Sigmoid colon (tissue), 4 donors: ENCODE data around the gene LTBP1.

Experiments used
- EP300 ChIP-seq, 4 donors: sonication (generic); formaldehyde crosslinking; IDR thresholded peaks; one replicate each; pipeline ENCODE4 v1.6.1; 2017; ENCODE audit warnings: antibody characterized with exemption in 4 of 4
- POLR2A ChIP-seq, 2 donors: fragments of 450-650 bp; IDR thresholded peaks; one replicate each; pipeline ENCODE4 v1.6.1; 2016; ENCODE audit warnings: antibody characterized with exemption in 2 of 2, mild to moderate bottlenecking in 2 of 2, moderate library complexity in 2 of 2
- POLR2AphosphoS5 ChIP-seq, 4 donors: sonication (generic); formaldehyde crosslinking; IDR thresholded peaks; one replicate each; pipeline ENCODE4 v1.6.1; 2017; ENCODE audit warnings: antibody characterized with exemption in 4 of 4
- TF ChIP-seq, protein P1 (sequence below), 4 experiments: fragments of 450-650 bp in 3 of 4; fragments of 200-600 bp in 1 of 4; IDR thresholded peaks; one replicate each; pipeline ENCODE4 v1.5.1; 2016 to 2019; ENCODE audit warnings: antibody characterized with exemption in 4 of 4, mild to moderate bottlenecking in 3 of 4, moderate library complexity in 2 of 4

DNA sequence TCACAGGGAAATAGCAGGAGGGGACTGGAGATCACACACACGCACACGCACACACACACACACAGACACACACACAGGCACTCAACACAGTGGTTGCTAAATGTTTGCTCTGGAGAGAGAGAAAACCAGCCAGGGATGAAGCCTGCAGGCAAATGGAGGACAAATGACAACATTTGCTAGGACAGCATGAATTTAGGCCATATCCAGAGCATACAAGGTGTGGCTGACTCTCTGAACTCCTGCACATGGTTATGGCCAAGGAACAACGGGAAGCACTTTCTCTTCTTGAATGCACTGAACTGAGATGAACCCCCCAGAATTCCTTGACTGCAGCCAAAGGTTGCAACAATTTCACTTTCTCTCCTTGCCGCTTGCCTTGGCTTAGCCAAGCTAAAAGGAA is 299.7 kb downstream of the LTBP1 start:
- TF ChIP-seq, protein P1, sequence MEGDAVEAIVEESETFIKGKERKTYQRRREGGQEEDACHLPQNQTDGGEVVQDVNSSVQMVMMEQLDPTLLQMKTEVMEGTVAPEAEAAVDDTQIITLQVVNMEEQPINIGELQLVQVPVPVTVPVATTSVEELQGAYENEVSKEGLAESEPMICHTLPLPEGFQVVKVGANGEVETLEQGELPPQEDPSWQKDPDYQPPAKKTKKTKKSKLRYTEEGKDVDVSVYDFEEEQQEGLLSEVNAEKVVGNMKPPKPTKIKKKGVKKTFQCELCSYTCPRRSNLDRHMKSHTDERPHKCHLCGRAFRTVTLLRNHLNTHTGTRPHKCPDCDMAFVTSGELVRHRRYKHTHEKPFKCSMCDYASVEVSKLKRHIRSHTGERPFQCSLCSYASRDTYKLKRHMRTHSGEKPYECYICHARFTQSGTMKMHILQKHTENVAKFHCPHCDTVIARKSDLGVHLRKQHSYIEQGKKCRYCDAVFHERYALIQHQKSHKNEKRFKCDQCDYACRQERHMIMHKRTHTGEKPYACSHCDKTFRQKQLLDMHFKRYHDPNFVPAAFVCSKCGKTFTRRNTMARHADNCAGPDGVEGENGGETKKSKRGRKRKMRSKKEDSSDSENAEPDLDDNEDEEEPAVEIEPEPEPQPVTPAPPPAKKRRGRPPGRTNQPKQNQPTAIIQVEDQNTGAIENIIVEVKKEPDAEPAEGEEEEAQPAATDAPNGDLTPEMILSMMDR (IDR thresholded peaks at IDR 0.05) = no peak
- TF ChIP-seq POLR2AphosphoS5 (IDR thresholded peaks at IDR 0.05) = no peak
- no peak for TF ChIP-seq POLR2A (IDR thresholded peaks at IDR 0.05)
- no peak for TF ChIP-seq EP300 (IDR thresholded peaks at IDR 0.05)
